HEK293 (cell line): Measurements from ENCODE around the gene GLT6D1.

Experiments
- MEIS1 ChIP-seq: sonication (generic); formaldehyde crosslinking; IDR thresholded peaks from 2 replicates; pipeline ENCODE4 v1.8.1; 2022; ENCODE audit warnings: missing genetic modification reagents, mild to moderate bottlenecking, borderline replicate concordance
- OSR2 ChIP-seq: fragments of 450-650 bp; formaldehyde crosslinking; IDR thresholded peaks from 2 replicates; pipeline ENCODE4 v1.5.1; 2016; ENCODE audit warnings: missing biosample characterization, missing genetic modification characterization
- TRIM28 ChIP-seq: IDR thresholded peaks from 2 replicates; pipeline ENCODE4 v1.6.1; 2011; ENCODE audit warnings: low read length, control low read depth, borderline replicate concordance
- ZFP3 ChIP-seq: fragments of 450-650 bp; formaldehyde crosslinking; IDR thresholded peaks from 2 replicates; pipeline ENCODE4 v1.5.1; 2016; ENCODE audit warnings: low read depth, missing biosample characterization, missing genetic modification characterization
- ZNF114 ChIP-seq: fragments of 450-650 bp; formaldehyde crosslinking; IDR thresholded peaks from 2 replicates; pipeline ENCODE4 v1.5.0; 2017; ENCODE audit warnings: missing biosample characterization, missing genetic modification characterization
- ZNF561 ChIP-seq: fragments of 450-650 bp; IDR thresholded peaks from 2 replicates; pipeline ENCODE4 v1.5.1; 2018; ENCODE audit warnings: missing biosample characterization, missing genetic modification characterization, borderline replicate concordance
- TF ChIP-seq, protein P1 (sequence below): fragments of 450-650 bp; formaldehyde crosslinking; IDR thresholded peaks from 2 replicates; pipeline ENCODE4 v1.5.1; 2016; ENCODE audit warnings: missing biosample characterization, missing genetic modification characterization, low read depth
- TF ChIP-seq, protein P2 (sequence below): fragments of 450-650 bp; formaldehyde crosslinking; IDR thresholded peaks from 2 replicates; pipeline ENCODE4 v1.5.1; 2016; ENCODE audit warnings: missing biosample characterization, missing genetic modification characterization

DNA sequence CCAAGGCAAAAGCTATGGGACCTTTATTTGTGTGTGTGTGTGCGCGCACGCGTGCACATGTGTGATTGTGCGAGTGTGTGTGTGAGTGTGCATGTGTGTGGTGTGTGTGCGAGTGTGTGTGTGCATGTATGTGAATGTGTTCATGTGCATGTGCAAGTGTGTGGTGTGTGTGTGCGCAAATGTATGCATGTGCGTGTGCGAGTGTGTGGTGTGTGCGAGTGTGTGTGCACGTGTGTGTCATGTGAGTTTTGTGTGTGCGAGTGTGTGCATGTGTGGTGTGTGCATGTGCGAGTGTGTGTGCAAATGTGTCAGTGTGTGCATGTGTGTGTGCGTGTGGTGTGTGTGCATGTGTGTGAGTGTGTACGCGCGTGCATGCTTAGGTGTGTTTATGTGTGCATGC is 11.1 kb upstream of the GLT6D1 start:
- no peak for TF ChIP-seq ZNF561 (tag by site-specific recombination)
- TF ChIP-seq, protein P1, sequence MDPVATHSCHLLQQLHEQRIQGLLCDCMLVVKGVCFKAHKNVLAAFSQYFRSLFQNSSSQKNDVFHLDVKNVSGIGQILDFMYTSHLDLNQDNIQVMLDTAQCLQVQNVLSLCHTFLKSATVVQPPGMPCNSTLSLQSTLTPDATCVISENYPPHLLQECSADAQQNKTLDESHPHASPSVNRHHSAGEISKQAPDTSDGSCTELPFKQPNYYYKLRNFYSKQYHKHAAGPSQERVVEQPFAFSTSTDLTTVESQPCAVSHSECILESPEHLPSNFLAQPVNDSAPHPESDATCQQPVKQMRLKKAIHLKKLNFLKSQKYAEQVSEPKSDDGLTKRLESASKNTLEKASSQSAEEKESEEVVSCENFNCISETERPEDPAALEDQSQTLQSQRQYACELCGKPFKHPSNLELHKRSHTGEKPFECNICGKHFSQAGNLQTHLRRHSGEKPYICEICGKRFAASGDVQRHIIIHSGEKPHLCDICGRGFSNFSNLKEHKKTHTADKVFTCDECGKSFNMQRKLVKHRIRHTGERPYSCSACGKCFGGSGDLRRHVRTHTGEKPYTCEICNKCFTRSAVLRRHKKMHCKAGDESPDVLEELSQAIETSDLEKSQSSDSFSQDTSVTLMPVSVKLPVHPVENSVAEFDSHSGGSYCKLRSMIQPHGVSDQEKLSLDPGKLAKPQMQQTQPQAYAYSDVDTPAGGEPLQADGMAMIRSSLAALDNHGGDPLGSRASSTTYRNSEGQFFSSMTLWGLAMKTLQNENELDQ (tag by site-specific recombination) = no peak
- no peak for TF ChIP-seq ZNF114 (tag by site-specific recombination)
- TF ChIP-seq TRIM28 = no peak
- TF ChIP-seq ZFP3 = no peak
- TF ChIP-seq, protein P2, sequence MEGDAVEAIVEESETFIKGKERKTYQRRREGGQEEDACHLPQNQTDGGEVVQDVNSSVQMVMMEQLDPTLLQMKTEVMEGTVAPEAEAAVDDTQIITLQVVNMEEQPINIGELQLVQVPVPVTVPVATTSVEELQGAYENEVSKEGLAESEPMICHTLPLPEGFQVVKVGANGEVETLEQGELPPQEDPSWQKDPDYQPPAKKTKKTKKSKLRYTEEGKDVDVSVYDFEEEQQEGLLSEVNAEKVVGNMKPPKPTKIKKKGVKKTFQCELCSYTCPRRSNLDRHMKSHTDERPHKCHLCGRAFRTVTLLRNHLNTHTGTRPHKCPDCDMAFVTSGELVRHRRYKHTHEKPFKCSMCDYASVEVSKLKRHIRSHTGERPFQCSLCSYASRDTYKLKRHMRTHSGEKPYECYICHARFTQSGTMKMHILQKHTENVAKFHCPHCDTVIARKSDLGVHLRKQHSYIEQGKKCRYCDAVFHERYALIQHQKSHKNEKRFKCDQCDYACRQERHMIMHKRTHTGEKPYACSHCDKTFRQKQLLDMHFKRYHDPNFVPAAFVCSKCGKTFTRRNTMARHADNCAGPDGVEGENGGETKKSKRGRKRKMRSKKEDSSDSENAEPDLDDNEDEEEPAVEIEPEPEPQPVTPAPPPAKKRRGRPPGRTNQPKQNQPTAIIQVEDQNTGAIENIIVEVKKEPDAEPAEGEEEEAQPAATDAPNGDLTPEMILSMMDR (tag by site-specific recombination) = no peak
- TF ChIP-seq MEIS1 = no peak
- no peak for TF ChIP-seq OSR2
